H1 (cell line): ENCODE data around the gene ADARB2.

ENCODE experiments used
- CTCF ChIP-seq, 3 experiments: IDR thresholded peaks; 1 replicate in 2 of 3; 2 replicates in 1 of 3; pipeline versions ENCODE4 v1.5.1 to v1.6.1; 2011; ENCODE audit warnings: low read length in 3 of 3, mild to moderate bottlenecking in 3 of 3, inconsistent platforms in 2 of 3, low read depth in 1 of 3, moderate library complexity in 1 of 3; ENCODE audit not compliant: insufficient read depth in 1 of 3; ENCODE audit errors: control extremely low read depth in 1 of 3
- EP300 ChIP-seq, 2 experiments: IDR thresholded peaks; 1 replicate in 1 of 2; 2 replicates in 1 of 2; pipeline ENCODE4 v1.6.1; 2011 to 2012; ENCODE audit warnings: low read depth in 2 of 2, low read length in 2 of 2, mild to moderate bottlenecking in 2 of 2, borderline replicate concordance in 1 of 2, inconsistent platforms in 1 of 2, moderate library complexity in 1 of 2
- JUND ChIP-seq: IDR thresholded peaks from 2 replicates; pipeline ENCODE4 v1.6.1; 2011; ENCODE audit warnings: mild to moderate bottlenecking, improper control_type of control experiment, low read length
- POLR2A ChIP-seq, 2 experiments: IDR thresholded peaks; 1 replicate in 1 of 2; 2 replicates in 1 of 2; pipeline ENCODE4 v1.6.1; 2011; ENCODE audit warnings: low read depth in 2 of 2, low read length in 2 of 2, mild to moderate bottlenecking in 2 of 2; ENCODE audit errors: control extremely low read depth in 1 of 2
- SP1 ChIP-seq: IDR thresholded peaks from 2 replicates; pipeline ENCODE4 v1.6.1; 2011; ENCODE audit warnings: low read depth, low read length
- ZNF274 ChIP-seq: IDR thresholded peaks from 2 replicates; pipeline ENCODE4 v1.7.0; 2012; ENCODE audit warnings: low read length, borderline replicate concordance; ENCODE audit errors: extremely low read depth

DNA sequence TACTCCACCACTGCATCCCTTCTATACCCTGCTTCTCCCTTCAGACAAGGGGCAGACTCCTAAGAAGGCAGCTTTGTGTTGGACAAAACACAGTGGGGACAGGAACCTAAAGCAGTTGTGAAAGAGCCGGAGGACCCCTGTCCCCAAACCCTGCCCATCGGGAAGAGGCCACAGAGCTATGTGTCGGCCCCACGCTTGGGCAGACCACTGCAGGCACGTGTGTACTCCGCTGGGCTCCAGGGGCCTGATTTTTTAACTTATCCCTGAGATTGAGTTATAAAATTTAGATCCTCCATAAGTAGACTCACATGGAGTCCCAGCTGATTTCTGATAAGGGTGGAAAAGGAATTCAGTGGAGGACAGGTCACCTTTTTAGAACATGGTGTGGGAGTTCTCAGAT, 310.5 kb downstream of the ADARB2 start:
- no peak for TF ChIP-seq EP300 (IDR thresholded peaks at IDR 0.05; ENCODE audit: borderline replicate concordance in 1 of 2, low read depth in 2 of 2, low read length in 2 of 2)
- no peak for TF ChIP-seq POLR2A (IDR thresholded peaks at IDR 0.05; ENCODE audit: control extremely low read depth in 1 of 2, low read depth in 2 of 2, low read length in 2 of 2)
- no peak for TF ChIP-seq ZNF274
- no peak for TF ChIP-seq JUND
- no peak for TF ChIP-seq CTCF (IDR thresholded peaks at IDR 0.05; ENCODE audit: control extremely low read depth in 1 of 3, insufficient read depth in 1 of 3, low read depth in 1 of 3, low read length in 3 of 3)
- no peak for TF ChIP-seq SP1
